ENCODE results near the gene OGFOD2.
"Not testable (repeated sequence)": the region's sequence is repeated elsewhere in the genome, so short reads cannot be mapped to it uniquely, and the experiment has no call there.

Gene OGFOD2

DNA sequence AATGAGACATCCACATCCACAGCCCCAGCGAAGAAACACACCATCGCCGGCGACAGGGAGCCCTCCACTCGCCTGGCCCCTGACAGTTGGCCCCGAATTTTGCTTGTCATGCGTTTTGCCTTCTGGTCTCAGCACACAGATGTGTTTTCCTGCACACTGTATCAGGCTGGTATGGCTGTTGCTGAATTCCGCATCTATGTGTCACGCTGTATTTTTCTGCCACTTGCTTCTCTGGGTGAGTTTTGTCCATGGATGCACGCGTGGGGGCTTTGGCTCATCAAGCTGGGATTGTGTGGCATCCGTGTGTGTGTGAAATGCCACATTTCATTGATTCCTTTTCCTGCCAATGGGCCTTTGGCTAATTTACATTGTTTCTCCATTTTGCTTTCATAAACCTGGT lies 31.9 kb downstream of the OGFOD2 start:
- DNase-seq: no peak

- DNase-seq: no peak
These were observed 35.1 kb downstream of the OGFOD2 start for GRCh38 chr12:123010110-123010509.

DNA sequence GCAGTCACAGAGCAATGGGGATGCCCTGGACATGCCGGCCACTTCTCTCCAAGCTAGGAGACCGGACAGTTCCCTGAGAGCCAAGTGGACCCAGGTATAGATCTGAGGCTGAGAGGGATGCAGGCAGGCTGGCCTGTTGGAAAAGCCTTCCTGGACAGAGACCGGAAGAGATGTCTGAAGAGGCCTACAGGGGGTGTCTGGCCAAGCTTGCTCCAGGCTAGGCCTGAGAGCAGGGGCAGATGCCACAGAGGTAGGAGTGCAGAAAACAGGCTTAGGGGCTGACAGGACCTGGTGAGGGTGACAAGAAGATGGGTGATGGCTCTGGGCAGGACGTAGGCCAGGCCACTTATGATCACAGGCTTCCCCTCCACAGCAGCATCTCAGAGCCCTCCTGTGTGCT lies 35.6 kb downstream of the OGFOD2 start:
- no peak for DNase-seq

- DNase-seq: no peak
These were observed 36.7 kb downstream of the OGFOD2 start for GRCh38 chr12:123011701-123012100.

- DNase-seq: no peak
These were observed 38.4 kb downstream of the OGFOD2 start for GRCh38 chr12:123013185-123014095.

DNA sequence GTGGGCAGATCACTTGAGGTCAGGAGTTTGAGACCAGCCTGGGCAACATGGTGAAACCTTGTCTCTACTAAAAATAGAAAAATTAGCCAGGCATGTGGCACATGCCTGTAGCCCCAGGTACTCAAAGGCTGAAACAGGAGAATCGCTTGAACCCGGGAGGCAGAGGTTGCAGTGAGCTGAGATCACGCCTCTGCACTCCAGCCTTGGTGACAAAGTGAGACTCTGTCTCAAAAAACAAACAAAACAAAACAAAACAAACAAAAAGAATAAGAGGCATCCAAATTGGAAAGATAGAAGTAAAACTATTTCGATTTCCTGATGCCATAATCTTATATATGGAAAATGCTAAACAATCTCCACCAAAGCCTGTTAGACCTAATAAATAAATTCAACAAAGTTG lies 39.4 kb downstream of the OGFOD2 start:
- DNase-seq: not testable (repeated sequence)

- DNase-seq: no peak
These were observed 42.7 kb downstream of the OGFOD2 start for GRCh38 chr12:123017753-123018152.

- DNase-seq: no peak
These were observed 44.7 kb downstream of the OGFOD2 start for GRCh38 chr12:123019841-123020138.

GRCh38 chr12:123021688-123022604 lies 46.9 kb downstream of the OGFOD2 start:
- no peak for DNase-seq

DNA sequence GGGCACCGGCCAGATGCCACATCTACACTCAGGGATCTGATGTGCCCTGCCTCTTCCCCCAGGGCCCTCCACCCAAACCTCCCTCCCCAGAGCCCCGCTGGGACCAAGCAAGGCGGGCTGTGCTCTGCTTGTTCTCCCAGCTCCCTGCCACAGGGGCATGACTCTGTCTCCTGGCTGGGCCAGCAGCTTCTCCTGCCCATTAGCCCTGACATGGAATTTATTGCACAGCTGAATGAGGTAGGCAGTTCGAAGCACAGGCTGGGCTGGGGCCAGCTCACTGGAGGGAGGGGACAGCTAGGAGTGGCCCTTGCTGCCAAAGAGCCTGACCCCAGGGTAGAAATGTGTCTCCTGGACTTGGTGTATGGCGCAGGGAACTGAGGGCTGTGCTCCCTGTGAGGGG lies 47.8 kb downstream of the OGFOD2 start:
- no peak for DNase-seq

DNA sequence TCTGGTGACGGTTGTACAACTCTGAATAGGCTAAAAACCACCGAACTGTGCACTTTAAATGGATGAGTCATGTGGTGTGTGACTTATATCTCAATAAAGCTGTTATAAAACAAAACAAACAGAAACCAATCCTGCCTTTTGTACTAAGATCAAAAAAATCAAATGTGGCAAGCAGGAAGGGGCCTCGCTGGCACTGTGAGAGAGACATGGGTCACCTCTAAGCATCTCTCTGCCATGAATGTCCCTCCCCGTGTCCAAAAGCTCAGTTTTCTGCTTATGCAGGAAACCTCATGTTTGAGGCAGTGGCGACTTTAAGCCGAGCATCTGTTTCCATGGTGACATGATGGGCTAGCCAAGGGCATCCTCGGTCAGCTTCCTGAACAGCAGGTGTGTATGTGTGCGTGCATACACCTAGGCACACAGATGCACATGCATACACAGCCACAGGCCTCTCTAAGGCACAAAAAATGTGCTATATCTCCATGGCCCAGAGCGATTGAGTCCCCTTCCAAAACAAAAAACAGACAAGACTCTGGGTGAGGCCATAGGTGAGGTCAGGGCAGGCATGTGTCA lies 49.9 kb downstream of the OGFOD2 start:
- DNase-seq: no peak

GRCh38 chr12:123026094-123026853 lies 51.2 kb downstream of the OGFOD2 start:
- DNase-seq: no peak

- no peak for DNase-seq
These were observed 52.8 kb downstream of the OGFOD2 start for GRCh38 chr12:123027726-123028445.

DNA sequence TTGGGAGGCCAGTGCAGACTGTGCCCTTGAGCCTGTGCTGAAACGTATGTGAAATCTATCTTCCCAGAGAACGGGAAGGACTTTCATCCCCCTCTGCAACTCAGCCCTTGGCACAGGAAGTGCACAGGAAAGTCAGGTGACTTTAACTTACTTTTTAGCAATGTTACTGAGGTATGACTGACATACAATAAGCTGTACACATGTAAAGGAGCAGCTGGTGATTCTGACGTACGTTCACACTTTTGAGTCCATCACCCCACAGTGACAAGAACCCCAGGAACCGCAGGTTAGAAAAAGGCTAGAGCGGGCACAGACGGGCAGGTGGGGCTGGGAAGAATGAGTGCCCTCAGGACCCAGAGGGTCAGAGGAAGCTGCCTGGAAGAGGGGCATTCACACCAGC lies 53.4 kb downstream of the OGFOD2 start:
- no peak for DNase-seq

- no peak for DNase-seq
These were observed 54.5 kb downstream of the OGFOD2 start for GRCh38 chr12:123029550-123029949.
